Prostate gland (tissue), 2 donors: ENCODE results near the gene KCNH3.

Experiments used
- CTCF ChIP-seq, 4 experiments: fragments of 200-600 bp in 2 of 4; fragments of 450-650 bp in 2 of 4; sonication (generic) in 2 of 4; IDR thresholded peaks; 1 replicate in 3 of 4; 2 replicates in 1 of 4; pipeline ENCODE4 v1.5.1; 2016 to 2019; ENCODE audit warnings: antibody characterized with exemption in 4 of 4, mild to moderate bottlenecking in 2 of 4, moderate library complexity in 2 of 4
- POLR2A ChIP-seq: fragments of 450-650 bp; IDR thresholded peaks from one replicate; pipeline ENCODE4 v1.6.1; 2016; ENCODE audit warnings: antibody characterized with exemption, mild to moderate bottlenecking
- POLR2AphosphoS5 ChIP-seq: sonication (generic); formaldehyde crosslinking; IDR thresholded peaks from one replicate; pipeline ENCODE4 v1.6.1; 2017; ENCODE audit warnings: antibody characterized with exemption

DNA sequence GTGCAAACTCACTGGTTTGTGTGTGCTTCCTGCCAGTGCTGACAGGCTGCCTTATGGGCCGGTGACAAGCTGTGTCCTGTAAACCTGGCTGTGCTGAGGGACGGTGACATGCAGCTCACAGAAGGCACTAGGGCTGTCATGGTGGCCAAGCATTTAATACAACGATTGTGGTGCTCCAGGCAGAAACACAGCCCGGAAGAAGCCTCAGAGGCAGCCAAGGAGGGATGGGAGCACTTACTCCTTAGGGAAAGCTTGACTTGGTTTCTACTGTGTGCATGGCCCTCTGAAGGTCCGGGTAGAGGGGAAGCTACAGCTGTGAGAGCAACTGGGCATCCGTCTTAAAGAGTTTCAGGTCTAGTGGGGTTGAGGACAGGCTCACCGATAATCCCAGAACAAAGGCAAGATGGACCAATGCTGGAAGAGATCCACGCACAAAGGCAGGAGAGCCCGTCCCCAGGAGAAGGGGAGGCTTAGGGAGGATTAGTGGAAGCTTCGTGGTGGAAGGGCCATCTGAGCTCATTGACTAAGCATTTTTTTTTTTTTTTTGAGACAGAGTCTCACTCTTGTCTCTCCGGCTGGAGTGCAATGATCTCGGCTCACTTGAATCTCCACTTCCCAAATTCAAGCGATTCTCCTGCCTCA lies 39.8 kb downstream of the KCNH3 start:
- TF ChIP-seq CTCF (IDR thresholded peaks at IDR 0.05) (no peak), POLR2A (no peak), POLR2AphosphoS5 (no peak)
